CD4-positive, alpha-beta T cell (primary cell): ENCODE data around the gene SLC24A4. TPM values are rescaled to one million over a fixed set of nuclear protein-coding genes. Genes with fewer than 3 reads are reported as not detected.

Source experiments
- ATAC-seq: fragments of 200-7000 bp; cut with Tn5 transposase; one replicate; pipeline ENCODE4 v1.10.0; 2022; ENCODE audit warnings: mild to moderate bottlenecking; ENCODE audit not compliant: poor library complexity
- CTCF ChIA-PET: fragments of 350-600 bp; sonication (Branson Sonifier 250); formaldehyde crosslinking; loops from one replicate; lab custom pipeline; 2021; ENCODE audit warnings: antibody characterized with exemption, inconsistent platforms; lab: Charles Lee
- POLR2A ChIA-PET: fragments of 350-600 bp; sonication (Branson Sonifier 250); formaldehyde crosslinking; loops from one replicate; lab custom pipeline; 2021; ENCODE audit warnings: antibody characterized with exemption, inconsistent platforms; lab: Charles Lee
- DNase-seq, 14 experiments: peaks; one replicate each; pipeline ENCODE4 v3.0.0-alpha.2; 2013 to 2020; ENCODE audit warnings: mixed read lengths in 2 of 14
- H3K27ac ChIP-seq, 2 donors: one replicate each; pipeline versions ENCODE4 v1.5.1 to v1.7.0; 2013; ENCODE audit warnings: low read length in 2 of 2, low read depth in 1 of 2, mild to moderate bottlenecking in 1 of 2
- H3K27me3 ChIP-seq, 2 experiments: 1 replicate in 1 of 2; 2 replicates in 1 of 2; pipeline versions ENCODE4 v1.6.1 to v1.7.0; 2013; ENCODE audit warnings: low read length in 2 of 2, control low read depth in 1 of 2, mild to moderate bottlenecking in 1 of 2, moderate library complexity in 1 of 2; ENCODE audit not compliant: insufficient read depth in 2 of 2, control insufficient read depth in 1 of 2
- H3K36me3 ChIP-seq: one replicate; pipeline ENCODE4 v1.6.1; 2013; ENCODE audit warnings: low read length, control low read depth; ENCODE audit not compliant: insufficient read depth
- H3K4me1 ChIP-seq: one replicate; pipeline ENCODE4 v1.6.1; 2013; ENCODE audit warnings: low read length, control low read depth; ENCODE audit not compliant: insufficient read depth
- H3K4me3 ChIP-seq: one replicate; pipeline ENCODE4 v1.5.1; 2013; ENCODE audit warnings: mild to moderate bottlenecking, low read length, moderate library complexity
- H3K9me3 ChIP-seq, 2 experiments: 1 replicate in 1 of 2; 2 replicates in 1 of 2; pipeline versions ENCODE4 v1.6.1 to v1.7.0; 2013; ENCODE audit warnings: low read length in 2 of 2, mild to moderate bottlenecking in 2 of 2, control low read depth in 1 of 2, moderate library complexity in 1 of 2; ENCODE audit not compliant: control insufficient read depth in 1 of 2, insufficient read depth in 1 of 2
- H3K27ac Mint-ChIP-seq: one replicate; pipeline ENCODE4 v1.8.0; 2020; ENCODE audit warnings: mixed read lengths
- H3K27me3 Mint-ChIP-seq: one replicate; pipeline ENCODE4 v1.8.0; 2021; ENCODE audit warnings: mixed read lengths
- H3K36me3 Mint-ChIP-seq: one replicate; pipeline ENCODE4 v1.8.0; 2021; ENCODE audit warnings: low read depth, mixed read lengths
- H3K4me1 Mint-ChIP-seq: one replicate; pipeline ENCODE4 v1.8.0; 2021; ENCODE audit warnings: low read depth, mixed read lengths
- H3K4me3 Mint-ChIP-seq: one replicate; pipeline ENCODE4 v1.8.0; 2020; ENCODE audit warnings: mild to moderate bottlenecking, mixed read lengths
- H3K9me3 Mint-ChIP-seq: one replicate; pipeline ENCODE4 v1.8.0; 2020; ENCODE audit warnings: mixed read lengths
- CTCF ChIP-seq: fragments of 200-600 bp; IDR thresholded peaks from one replicate; pipeline ENCODE4 v1.8.0; 2022; ENCODE audit warnings: antibody characterized with exemption, mild to moderate bottlenecking
- intact Hi-C, 2 experiments: fragments of 100-400 bp; cut with DNase I in 1 of 2; cut with micrococcal nuclease in 1 of 2; formaldehyde crosslinking; loops; one replicate each; pipeline versions ENCODE4 v1.15.1 to v1.9.0; 2023 to 2025; cut with DNase I, micrococcal nuclease
- total RNA-seq, 174 experiments: library from RNA in 2 of 174; stranded (reverse) in 2 of 174; gene quantifications; one replicate each; pipeline ENCODE4 v1.2.3 and lab custom pipeline; 2021 to 2026

The SLC24A4 gene
- total RNA-seq, 2 experiments from 2014 or later, result 0.11 to 0.19 TPM

DNA sequence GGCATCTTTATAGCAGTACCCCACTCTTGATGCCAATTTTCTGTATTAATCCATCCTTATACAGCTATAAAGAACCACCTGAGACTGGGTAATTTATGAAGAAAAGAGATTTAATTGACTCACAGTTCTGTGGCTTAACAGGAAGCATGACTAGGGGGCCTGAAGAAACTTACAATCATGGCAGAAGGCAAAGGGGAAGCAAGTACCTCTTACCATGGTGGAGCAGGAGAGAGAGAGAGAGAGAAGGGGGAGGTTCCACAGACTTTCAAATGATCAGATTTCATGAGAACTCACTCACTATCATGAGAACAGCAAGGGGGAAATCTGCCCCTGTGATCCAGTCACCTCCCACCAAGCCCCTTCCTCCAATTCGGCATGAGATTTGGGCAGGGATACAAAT, 84.4 kb downstream of the SLC24A4 start:
- Mint-ChIP-seq H3K27me3 (peaks cover under 1% of the 10 kb centered on the region), H3K9me3 (no peaks in the 10 kb centered on the region), H3K4me3 (no peak overlapping the region), H3K36me3 (no peaks in the 10 kb centered on the region), H3K4me1 (no peaks in the 10 kb centered on the region), H3K27ac (no peak overlapping the region)
- Histone ChIP-seq H3K9me3 (peaks cover 0 to 13% of the 10 kb centered on the region in 2 experiments), H3K4me1 (no peaks in the 10 kb centered on the region), H3K36me3 (no peaks in the 10 kb centered on the region), H3K27ac (no peak overlapping the region), H3K4me3 (no peak overlapping the region), H3K27me3 (no peaks in the 10 kb centered on the region)
- ChIA-PET POLR2A (no interaction called here), CTCF (no interaction called here)
- intact Hi-C loops, result no loop called here
- no peak for ATAC-seq
- no peak for TF ChIP-seq CTCF
- DNase-seq, result peak in 3 of 14 experiments; percentile 21 to 50 (median 37)

GRCh38 chr14:92409043-92409442, 86.1 kb downstream of the SLC24A4 start:
- ATAC-seq, result no peak
- no peak for TF ChIP-seq CTCF
- CTCF ChIA-PET, result no interaction called here
- H3K27ac Mint-ChIP-seq, result no peak overlapping the region
- no peaks in the 10 kb centered on the region for H3K9me3 Mint-ChIP-seq
- POLR2A ChIA-PET, result no interaction called here
- H3K27me3 Mint-ChIP-seq, result peaks cover 4% of the 10 kb centered on the region
- Histone ChIP-seq H3K4me3 (no peak overlapping the region), H3K27ac (no peak overlapping the region), H3K9me3 (peaks cover 0 to 9% of the 10 kb centered on the region in 2 experiments), H3K27me3 (no peaks in the 10 kb centered on the region), H3K4me1 (no peaks in the 10 kb centered on the region), H3K36me3 (no peaks in the 10 kb centered on the region)
- DNase-seq, result no peak
- no peak overlapping the region for H3K4me3 Mint-ChIP-seq
- intact Hi-C loops, result no loop called here
- H3K36me3 Mint-ChIP-seq, result no peaks in the 10 kb centered on the region
- H3K4me1 Mint-ChIP-seq, result no peaks in the 10 kb centered on the region

- Histone ChIP-seq H3K27ac (no peak overlapping the region), H3K4me3 (no peak overlapping the region), H3K9me3 (peaks cover 0 to 6% of the 10 kb centered on the region in 2 experiments), H3K27me3 (no peaks in the 10 kb centered on the region), H3K4me1 (no peaks in the 10 kb centered on the region), H3K36me3 (no peaks in the 10 kb centered on the region)
- Mint-ChIP-seq H3K4me3 (no peak overlapping the region), H3K27ac (no peak overlapping the region), H3K9me3 (no peaks in the 10 kb centered on the region), H3K27me3 (peaks cover 4% of the 10 kb centered on the region), H3K4me1 (no peaks in the 10 kb centered on the region), H3K36me3 (no peaks in the 10 kb centered on the region)
- ChIA-PET POLR2A (no interaction called here), CTCF (no interaction called here)
- TF ChIP-seq CTCF, result no peak
- DNase-seq (no peak), ATAC-seq (no peak)
- intact Hi-C loops, result no loop called here
These were observed 88.2 kb downstream of the SLC24A4 start for GRCh38 chr14:92411135-92411534.
